Stimulated activated CD8-positive, alpha-beta memory T cell treated with anti-CD3 and anti-CD28 coated beads, Interleukin-15, amount 100 ng/mL, for 24 hours (primary cell): ENCODE results near the gene EXPH5.

Source experiments
- DNase-seq: peaks from one replicate; pipeline ENCODE4 v3.0.0-alpha.2; 2020; ENCODE audit warnings: low read depth

Gene EXPH5

GRCh38 chr11:108518581-108518980, 75.0 kb downstream of the EXPH5 start:
- no peak for DNase-seq

- no peak for DNase-seq
Measured at GRCh38 chr11:108516125-108516524, 77.4 kb downstream of the EXPH5 start.

GRCh38 chr11:108512708-108513107, 80.9 kb downstream of the EXPH5 start:
- no peak for DNase-seq

- DNase-seq: no peak
Measured at GRCh38 chr11:108511851-108512474, 81.6 kb downstream of the EXPH5 start.

GRCh38 chr11:108508653-108509593, 84.6 kb downstream of the EXPH5 start:
- no peak for DNase-seq

GRCh38 chr11:108501396-108501795, 92.2 kb downstream of the EXPH5 start:
- DNase-seq: no peak

GRCh38 chr11:108500721-108501120, 92.8 kb downstream of the EXPH5 start:
- no peak for DNase-seq

- DNase-seq: no peak
Measured at GRCh38 chr11:108500169-108500568, 93.4 kb downstream of the EXPH5 start.

- DNase-seq: no peak
Measured at GRCh38 chr11:108498816-108499408, 94.7 kb downstream of the EXPH5 start.

GRCh38 chr11:108498046-108498815, 95.3 kb downstream of the EXPH5 start, which contains the start of gene POGLUT3:
TSS of gene POGLUT3 (minus strand) at chr11:108498384. CDS start at chr11:108498366, 18 bp downstream.
- DNase-seq: peak; percentile 10

GRCh38 chr11:108497317-108498045, 96.1 kb downstream of the EXPH5 start:
- peak; percentile 13 for DNase-seq

- no peak for DNase-seq
Measured at GRCh38 chr11:108496643-108497256, 96.8 kb downstream of the EXPH5 start.

- no peak for DNase-seq
Measured at GRCh38 chr11:108495326-108495725, 98.2 kb downstream of the EXPH5 start.

- no peak for DNase-seq
Measured at GRCh38 chr11:108494182-108494581, 99.4 kb downstream of the EXPH5 start.

GRCh38 chr11:108491936-108492335, 101.6 kb downstream of the EXPH5 start:
- no peak for DNase-seq

GRCh38 chr11:108486828-108487227, 106.7 kb downstream of the EXPH5 start:
- DNase-seq: no peak

GRCh38 chr11:108486331-108486730, 107.2 kb downstream of the EXPH5 start:
- no peak for DNase-seq

- DNase-seq: no peak
Measured at GRCh38 chr11:108483163-108483562, 110.4 kb downstream of the EXPH5 start.

GRCh38 chr11:108474664-108475463, 118.7 kb downstream of the EXPH5 start:
- no peak for DNase-seq

- no peak for DNase-seq
Measured at GRCh38 chr11:108472681-108473080, 120.9 kb downstream of the EXPH5 start.
